Loucy (cell line): ENCODE data around the gene CBX8.
A peak's percentile ranks its signal among the peaks of the same experiment; 100 is the strongest.

ENCODE experiments used
- H2AFZ ChIP-seq: fragments of 200-600 bp; sonication (generic); 2 replicates; pipeline ENCODE4 v1.6.0; 2016; ENCODE audit warnings: antibody characterized with exemption, mild to moderate bottlenecking, low read length, moderate library complexity
- H3F3A ChIP-seq: fragments of 200-600 bp; 2 replicates; pipeline ENCODE4 v1.6.0; 2016; ENCODE audit warnings: antibody characterized with exemption, low read depth, mild to moderate bottlenecking
- H3K27me3 ChIP-seq: fragments of 200-600 bp; sonication (generic); 2 replicates; pipeline ENCODE4 v1.6.1; 2014; ENCODE audit warnings: low read length, mild to moderate bottlenecking; ENCODE audit not compliant: insufficient read depth, poor library complexity, severe bottlenecking
- H3K36me3 ChIP-seq: fragments of 200-600 bp; sonication (generic); 2 replicates; pipeline ENCODE4 v1.6.1; 2016; ENCODE audit warnings: low read length; ENCODE audit not compliant: insufficient read depth
- H3K4me1 ChIP-seq: fragments of 200-600 bp; sonication (generic); 2 replicates; pipeline ENCODE4 v1.5.1; 2014; ENCODE audit warnings: low read length, mild to moderate bottlenecking; ENCODE audit not compliant: insufficient read depth, poor library complexity, severe bottlenecking
- H3K4me2 ChIP-seq: fragments of 200-600 bp; sonication (generic); 2 replicates; pipeline ENCODE4 v1.6.0; 2014; ENCODE audit warnings: antibody characterized with exemption, low read length, low read depth, mild to moderate bottlenecking; ENCODE audit not compliant: poor library complexity, severe bottlenecking
- H3K4me3 ChIP-seq: fragments of 200-600 bp; sonication (generic); 2 replicates; pipeline ENCODE4 v1.5.1; 2014; ENCODE audit warnings: low read length, mild to moderate bottlenecking, mixed read lengths; ENCODE audit not compliant: poor library complexity, severe bottlenecking
- H3K79me2 ChIP-seq: fragments of 200-600 bp; sonication (generic); 2 replicates; pipeline ENCODE4 v1.6.1; 2014; ENCODE audit warnings: low read length; ENCODE audit not compliant: insufficient read depth
- H3K9ac ChIP-seq: fragments of 200-600 bp; sonication (generic); 2 replicates; pipeline ENCODE4 v1.6.0; 2014; ENCODE audit warnings: mild to moderate bottlenecking, low read depth, low read length, moderate library complexity; ENCODE audit not compliant: poor library complexity, severe bottlenecking
- H3K9me2 ChIP-seq: fragments of 200-600 bp; sonication (generic); replicated peaks from 2 replicates; pipeline ENCODE4 v1.6.1; 2016; ENCODE audit warnings: low read depth, low read length, mixed read lengths
- H3K9me3 ChIP-seq: fragments of 200-600 bp; sonication (generic); 2 replicates; pipeline ENCODE4 v1.6.1; 2014; ENCODE audit warnings: mild to moderate bottlenecking, antibody characterized with exemption, low read length, low read depth; ENCODE audit not compliant: insufficient read depth
- H4K20me1 ChIP-seq: fragments of 200-600 bp; sonication (generic); 2 replicates; pipeline ENCODE4 v1.6.0; 2014; ENCODE audit warnings: antibody characterized with exemption, low read length, mild to moderate bottlenecking; ENCODE audit not compliant: insufficient read depth, poor library complexity, severe bottlenecking
- EZH2phosphoT487 ChIP-seq: fragments of 200-600 bp; IDR thresholded peaks from 2 replicates; pipeline ENCODE4 v1.6.1; 2018; ENCODE audit warnings: antibody characterized with exemption, mild to moderate bottlenecking, moderate library complexity, borderline replicate concordance
- TF ChIP-seq, protein P1 (sequence below): fragments of 200-600 bp; sonication (generic); conservative IDR thresholded peaks from 2 replicates; pipeline ENCODE4 v1.5.1; 2014; ENCODE audit warnings: mild to moderate bottlenecking, antibody characterized with exemption, low read length

Gene CBX8

DNA sequence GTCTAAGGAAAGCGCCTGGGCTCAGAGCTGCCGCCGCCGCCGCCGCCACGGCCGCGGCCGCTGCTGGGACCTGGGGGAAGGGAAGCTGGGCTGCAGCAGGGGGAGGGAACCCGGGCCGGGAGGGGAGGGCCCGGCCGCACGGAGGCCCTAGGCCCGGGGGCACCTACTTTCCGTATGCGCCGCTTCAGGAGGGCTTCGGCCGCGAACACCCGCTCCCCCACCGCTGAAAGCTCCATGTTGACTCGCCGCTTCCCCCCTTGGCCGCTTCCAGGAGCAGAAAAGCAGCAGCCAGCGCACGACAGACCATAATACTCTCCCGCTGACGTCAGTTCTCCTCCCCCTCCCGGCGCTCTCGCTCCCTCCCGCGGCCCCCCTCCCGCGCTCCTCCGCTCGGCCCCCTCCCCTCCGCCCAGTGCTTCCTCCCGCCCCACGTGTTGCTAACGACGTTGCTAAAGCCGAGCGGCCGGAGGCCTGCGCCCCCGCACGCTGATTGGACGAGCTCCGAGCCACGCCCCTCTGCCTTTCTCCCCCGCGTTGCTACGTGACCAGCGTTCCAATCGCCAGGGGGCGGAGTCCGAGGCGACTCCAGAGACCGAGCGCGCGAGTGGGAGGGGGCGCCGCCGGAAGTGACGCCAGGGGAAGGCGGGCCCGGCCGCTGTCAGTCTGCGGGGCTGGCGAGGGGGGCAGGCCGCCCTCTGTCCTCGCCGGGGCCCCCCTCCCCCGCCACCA, at the start of gene CBX8:
TSS of gene CBX8 (minus strand) at position 315 of the 729 bp plus-strand sequence. CDS start at position 236, 79 bp downstream.
- Histone ChIP-seq H2AFZ (peak within 1 kb of the TSS; percentile 42; the same call in 1 of the 2 replicates), H3K36me3 (peaks cover 8% of the 10 kb centered on the region; the same call in 1 of the 2 replicates), H3K4me1 (peaks cover 55% of the 10 kb centered on the region), H3K9me3 (no peaks in the 10 kb centered on the region), H3K9ac (peak within 1 kb of the TSS; percentile 90), H3K4me2 (peak within 1 kb of the TSS; percentile 94), H3K9me2 (no peaks in the 10 kb centered on the region), H3F3A (peaks cover 3% of the 10 kb centered on the region; the same call in 1 of the 2 replicates), H4K20me1 (peaks cover 34% of the 10 kb centered on the region), H3K4me3 (peak within 1 kb of the TSS; percentile 91), H3K79me2 (peaks cover 76% of the 10 kb centered on the region), H3K27me3 (no peaks in the 10 kb centered on the region)
- TF ChIP-seq, protein P1, sequence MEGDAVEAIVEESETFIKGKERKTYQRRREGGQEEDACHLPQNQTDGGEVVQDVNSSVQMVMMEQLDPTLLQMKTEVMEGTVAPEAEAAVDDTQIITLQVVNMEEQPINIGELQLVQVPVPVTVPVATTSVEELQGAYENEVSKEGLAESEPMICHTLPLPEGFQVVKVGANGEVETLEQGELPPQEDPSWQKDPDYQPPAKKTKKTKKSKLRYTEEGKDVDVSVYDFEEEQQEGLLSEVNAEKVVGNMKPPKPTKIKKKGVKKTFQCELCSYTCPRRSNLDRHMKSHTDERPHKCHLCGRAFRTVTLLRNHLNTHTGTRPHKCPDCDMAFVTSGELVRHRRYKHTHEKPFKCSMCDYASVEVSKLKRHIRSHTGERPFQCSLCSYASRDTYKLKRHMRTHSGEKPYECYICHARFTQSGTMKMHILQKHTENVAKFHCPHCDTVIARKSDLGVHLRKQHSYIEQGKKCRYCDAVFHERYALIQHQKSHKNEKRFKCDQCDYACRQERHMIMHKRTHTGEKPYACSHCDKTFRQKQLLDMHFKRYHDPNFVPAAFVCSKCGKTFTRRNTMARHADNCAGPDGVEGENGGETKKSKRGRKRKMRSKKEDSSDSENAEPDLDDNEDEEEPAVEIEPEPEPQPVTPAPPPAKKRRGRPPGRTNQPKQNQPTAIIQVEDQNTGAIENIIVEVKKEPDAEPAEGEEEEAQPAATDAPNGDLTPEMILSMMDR: no peak
- TF ChIP-seq EZH2phosphoT487: no peak

DNA sequence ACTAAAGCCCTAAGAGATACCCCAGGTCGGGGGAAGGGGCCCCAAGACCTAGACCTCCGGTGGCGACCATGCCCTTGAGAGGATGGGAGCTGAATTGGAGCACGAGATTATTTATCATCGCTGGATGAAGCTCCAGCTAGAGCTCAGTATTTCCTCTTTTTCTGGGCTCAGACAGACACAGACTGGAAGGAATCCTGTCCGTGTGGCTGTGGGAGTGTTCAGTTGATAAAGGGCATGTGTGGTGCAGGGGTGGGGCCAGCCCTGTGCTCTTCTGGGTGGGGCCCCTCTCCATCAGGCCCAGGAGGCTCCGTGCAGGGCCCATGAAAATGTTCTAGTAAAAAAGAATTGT, 48.7 kb upstream of the CBX8 start:
- peaks cover 15% of the 10 kb centered on the region for H3K79me2 ChIP-seq
- no peak overlapping the region for H2AFZ ChIP-seq
- peak overlapping the region; percentile 99 for H3K4me2 ChIP-seq
- TF ChIP-seq EZH2phosphoT487: no peak
- TF ChIP-seq, protein P1: no peak
- no peaks in the 10 kb centered on the region for H3K9me2 ChIP-seq
- H3K4me3 ChIP-seq: peak overlapping the region; percentile 74
- H3K9me3 ChIP-seq: no peaks in the 10 kb centered on the region
- H3K36me3 ChIP-seq: no peaks in the 10 kb centered on the region
- no peaks in the 10 kb centered on the region for H3F3A ChIP-seq
- peaks cover 34% of the 10 kb centered on the region for H3K4me1 ChIP-seq
- no peaks in the 10 kb centered on the region for H3K27me3 ChIP-seq
- peak overlapping the region; percentile 94 for H3K9ac ChIP-seq
- no peaks in the 10 kb centered on the region for H4K20me1 ChIP-seq

DNA sequence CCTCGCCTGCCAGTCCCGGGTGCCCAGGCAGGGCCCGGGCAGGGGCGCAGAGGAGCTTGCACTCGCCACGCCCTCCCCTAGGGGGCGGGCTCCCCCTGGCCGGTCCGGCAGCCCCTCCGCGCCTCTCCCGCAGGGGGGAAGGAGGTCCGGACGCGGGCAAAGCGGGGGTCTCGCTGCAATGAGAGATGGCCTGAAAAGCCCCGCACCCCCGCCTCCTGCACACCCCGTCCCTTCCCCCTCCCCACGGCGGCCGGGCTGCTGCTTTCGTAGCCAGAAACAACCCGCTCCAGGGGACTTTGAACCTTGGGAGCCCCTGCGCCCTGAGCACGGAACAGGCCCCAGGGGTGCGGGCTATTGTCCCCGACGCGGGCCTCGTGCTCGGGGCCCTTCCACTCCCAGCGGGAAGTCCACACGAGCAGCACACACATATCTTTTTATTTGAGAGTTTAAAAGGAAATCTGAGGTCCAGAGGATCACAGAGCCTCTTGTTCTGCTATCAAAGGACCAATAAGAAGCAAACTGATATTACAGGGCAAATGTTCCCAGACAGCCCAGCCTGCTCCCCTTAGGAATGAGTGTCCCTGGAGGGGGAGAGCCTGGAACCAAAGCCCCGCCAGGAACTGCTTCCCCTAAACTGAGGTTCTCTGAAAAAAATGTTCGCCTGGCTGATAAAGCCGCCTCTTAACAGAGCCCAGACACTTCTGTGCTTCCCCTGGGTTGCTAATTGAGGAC, 48.2 kb upstream of the CBX8 start:
- H2AFZ ChIP-seq: peak overlapping the region; percentile 29; the same call in 1 of the 2 replicates
- peak overlapping the region; percentile 99 for H3K4me2 ChIP-seq
- H4K20me1 ChIP-seq: no peaks in the 10 kb centered on the region
- TF ChIP-seq, protein P1: peak; percentile 61
- no peak for TF ChIP-seq EZH2phosphoT487
- H3K9me2 ChIP-seq: no peaks in the 10 kb centered on the region
- H3K9me3 ChIP-seq: no peaks in the 10 kb centered on the region
- H3K4me1 ChIP-seq: peaks cover 38% of the 10 kb centered on the region
- H3K79me2 ChIP-seq: peaks cover 20% of the 10 kb centered on the region
- peak overlapping the region; percentile 94 for H3K9ac ChIP-seq
- peak overlapping the region; percentile 74 for H3K4me3 ChIP-seq
- no peaks in the 10 kb centered on the region for H3K36me3 ChIP-seq
- H3K27me3 ChIP-seq: no peaks in the 10 kb centered on the region
- H3F3A ChIP-seq: no peaks in the 10 kb centered on the region
